MM.1S (cell line): ENCODE measurements around the gene EPB41L3.

Experiments
- EZH2 ChIP-seq: fragments of 300-600 bp; sonication (generic); optimal IDR thresholded peaks from 2 replicates; pipeline ENCODE3; 2017; ENCODE audit warnings: low read depth, mild to moderate bottlenecking, antibody characterized with exemption, low read length, mixed read lengths
- EZH2phosphoT487 ChIP-seq: fragments of 300-600 bp; sonication (generic); IDR thresholded peaks from 2 replicates; pipeline ENCODE4 v1.6.1; 2018; ENCODE audit warnings: antibody characterized with exemption, low read length
- TF ChIP-seq, protein P1 (sequence below): fragments of 300-600 bp; sonication (generic); IDR thresholded peaks from 2 replicates; pipeline ENCODE4 v1.5.1; 2016; ENCODE audit warnings: antibody characterized with exemption, low read length, mixed read lengths

DNA sequence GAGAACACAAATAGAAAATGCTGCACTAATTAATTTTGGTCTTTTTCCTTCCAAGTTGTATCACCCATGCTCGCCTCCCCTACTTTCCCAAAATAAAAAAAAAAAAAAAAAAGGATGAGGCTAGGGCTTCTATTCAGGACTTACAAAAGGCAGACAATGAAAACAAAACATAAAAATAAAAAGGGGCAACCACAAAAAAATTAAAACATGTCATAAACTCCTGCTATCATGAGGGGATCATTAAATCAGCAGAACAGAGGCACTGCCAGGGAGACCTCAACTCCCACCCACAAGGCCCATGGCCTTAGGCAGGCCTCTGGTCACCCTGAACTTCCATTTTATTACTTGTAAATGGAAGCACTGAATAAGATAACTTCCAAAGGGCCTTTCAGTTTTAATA, 23.3 kb downstream of the EPB41L3 start:
- TF ChIP-seq, protein P1, sequence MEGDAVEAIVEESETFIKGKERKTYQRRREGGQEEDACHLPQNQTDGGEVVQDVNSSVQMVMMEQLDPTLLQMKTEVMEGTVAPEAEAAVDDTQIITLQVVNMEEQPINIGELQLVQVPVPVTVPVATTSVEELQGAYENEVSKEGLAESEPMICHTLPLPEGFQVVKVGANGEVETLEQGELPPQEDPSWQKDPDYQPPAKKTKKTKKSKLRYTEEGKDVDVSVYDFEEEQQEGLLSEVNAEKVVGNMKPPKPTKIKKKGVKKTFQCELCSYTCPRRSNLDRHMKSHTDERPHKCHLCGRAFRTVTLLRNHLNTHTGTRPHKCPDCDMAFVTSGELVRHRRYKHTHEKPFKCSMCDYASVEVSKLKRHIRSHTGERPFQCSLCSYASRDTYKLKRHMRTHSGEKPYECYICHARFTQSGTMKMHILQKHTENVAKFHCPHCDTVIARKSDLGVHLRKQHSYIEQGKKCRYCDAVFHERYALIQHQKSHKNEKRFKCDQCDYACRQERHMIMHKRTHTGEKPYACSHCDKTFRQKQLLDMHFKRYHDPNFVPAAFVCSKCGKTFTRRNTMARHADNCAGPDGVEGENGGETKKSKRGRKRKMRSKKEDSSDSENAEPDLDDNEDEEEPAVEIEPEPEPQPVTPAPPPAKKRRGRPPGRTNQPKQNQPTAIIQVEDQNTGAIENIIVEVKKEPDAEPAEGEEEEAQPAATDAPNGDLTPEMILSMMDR, result no peak
- TF ChIP-seq EZH2, result no peak
- no peak for TF ChIP-seq EZH2phosphoT487
